Body of pancreas (tissue), 4 donors: ENCODE data around the gene KXD1.

ENCODE experiments used
- POLR2A ChIP-seq, 3 donors: fragments of 450-650 bp; IDR thresholded peaks; one replicate each; pipeline ENCODE4 v1.6.1; 2016; ENCODE audit warnings: antibody characterized with exemption in 3 of 3, mild to moderate bottlenecking in 2 of 3
- TF ChIP-seq, protein P1 (sequence below), 7 experiments: fragments of 450-650 bp in 4 of 7; fragments of 200-600 bp in 3 of 7; sonication (generic) in 3 of 7; IDR thresholded peaks; one replicate each; pipeline ENCODE4 v1.5.1; 2016 to 2019; ENCODE audit warnings: antibody characterized with exemption in 7 of 7

DNA sequence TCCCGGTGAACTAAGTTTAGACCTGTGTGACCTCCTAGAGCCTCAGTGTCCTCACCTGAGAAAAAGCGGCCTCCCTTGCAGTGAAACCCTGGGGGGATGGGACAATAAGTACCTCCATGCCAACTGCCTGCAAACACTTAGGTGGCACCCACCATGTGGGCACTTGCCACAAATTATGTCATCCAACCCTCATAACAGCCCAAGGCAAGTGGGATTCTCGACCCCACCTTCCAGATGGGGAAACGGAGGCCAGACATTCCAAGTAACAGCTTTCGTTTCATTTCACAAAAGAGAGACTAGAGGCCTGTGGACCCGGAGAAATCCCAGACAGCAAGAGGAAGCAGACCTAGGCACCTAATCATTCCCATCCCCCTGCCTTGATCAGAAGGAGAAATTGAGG is 37.8 kb downstream of the KXD1 start:
- TF ChIP-seq, protein P1, sequence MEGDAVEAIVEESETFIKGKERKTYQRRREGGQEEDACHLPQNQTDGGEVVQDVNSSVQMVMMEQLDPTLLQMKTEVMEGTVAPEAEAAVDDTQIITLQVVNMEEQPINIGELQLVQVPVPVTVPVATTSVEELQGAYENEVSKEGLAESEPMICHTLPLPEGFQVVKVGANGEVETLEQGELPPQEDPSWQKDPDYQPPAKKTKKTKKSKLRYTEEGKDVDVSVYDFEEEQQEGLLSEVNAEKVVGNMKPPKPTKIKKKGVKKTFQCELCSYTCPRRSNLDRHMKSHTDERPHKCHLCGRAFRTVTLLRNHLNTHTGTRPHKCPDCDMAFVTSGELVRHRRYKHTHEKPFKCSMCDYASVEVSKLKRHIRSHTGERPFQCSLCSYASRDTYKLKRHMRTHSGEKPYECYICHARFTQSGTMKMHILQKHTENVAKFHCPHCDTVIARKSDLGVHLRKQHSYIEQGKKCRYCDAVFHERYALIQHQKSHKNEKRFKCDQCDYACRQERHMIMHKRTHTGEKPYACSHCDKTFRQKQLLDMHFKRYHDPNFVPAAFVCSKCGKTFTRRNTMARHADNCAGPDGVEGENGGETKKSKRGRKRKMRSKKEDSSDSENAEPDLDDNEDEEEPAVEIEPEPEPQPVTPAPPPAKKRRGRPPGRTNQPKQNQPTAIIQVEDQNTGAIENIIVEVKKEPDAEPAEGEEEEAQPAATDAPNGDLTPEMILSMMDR (IDR thresholded peaks at IDR 0.05), result no peak
- no peak for TF ChIP-seq POLR2A (IDR thresholded peaks at IDR 0.05)
